HFFc6 (cell line): ENCODE results near the gene SEMA5B. TPM values are rescaled to one million over a fixed set of nuclear protein-coding genes. Genes with fewer than 3 reads are reported as not detected.

ENCODE experiments used
- DNase-seq: peaks from one replicate; pipeline ENCODE4 v3.0.0-alpha.2; 2018
- H3K27ac Mint-ChIP-seq: 2 replicates; pipeline ENCODE4 v1.8.0; 2020; ENCODE audit warnings: mild to moderate bottlenecking, mixed read lengths
- H3K27me3 Mint-ChIP-seq: 2 replicates; pipeline ENCODE4 v1.8.0; 2021; ENCODE audit warnings: mild to moderate bottlenecking, moderate library complexity, mixed read lengths; ENCODE audit not compliant: insufficient read depth
- H3K36me3 Mint-ChIP-seq: 2 replicates; pipeline ENCODE4 v1.8.0; 2021; ENCODE audit warnings: low read depth, mixed read lengths
- H3K4me1 Mint-ChIP-seq: 2 replicates; pipeline ENCODE4 v1.8.0; 2020; ENCODE audit warnings: low read depth, mixed read lengths
- H3K4me3 Mint-ChIP-seq: 2 replicates; pipeline ENCODE4 v1.8.0; 2020; ENCODE audit warnings: mild to moderate bottlenecking, moderate library complexity, mixed read lengths
- H3K9me3 Mint-ChIP-seq: 2 replicates; pipeline ENCODE4 v1.8.0; 2020; ENCODE audit warnings: mild to moderate bottlenecking, mixed read lengths
- CTCF ChIP-seq: fragments of 200-600 bp; sonication (generic); IDR thresholded peaks from 2 replicates; pipeline ENCODE4 v1.5.0; 2021; ENCODE audit warnings: antibody characterized with exemption, mild to moderate bottlenecking
- long read RNA-seq: library from polyadenylated mRNA; unstranded; transcript quantifications from one replicate; pipeline ENCODE4 v2.0.0, GENCODE V29; 2019
- total RNA-seq, 6 experiments: library from RNA; stranded (reverse); fragmentation: NEBNext Ultra II Directional; extraction: Animal tissue kit (Norgen Biotek cat#: 25700); gene quantifications; 2 replicates in 1 of 6; 3 replicates in 5 of 6; pipeline ENCODE4 v1.2.3, GENCODE V29; 2021

The SEMA5B gene
- total RNA-seq: not detected
- long read RNA-seq: 0 reads

- TF ChIP-seq CTCF: peak; percentile 41
- peak within 1 kb of the TSS; percentile 79 for H3K4me3 Mint-ChIP-seq
- no peaks in the 10 kb centered on the region for H3K9me3 Mint-ChIP-seq
- DNase-seq: no peak
- H3K4me1 Mint-ChIP-seq: peaks cover 9% of the 10 kb centered on the region
- H3K27ac Mint-ChIP-seq: no peak within 1 kb of the TSS
- no peaks in the 10 kb centered on the region for H3K36me3 Mint-ChIP-seq
- H3K27me3 Mint-ChIP-seq: peaks cover 44% of the 10 kb centered on the region
These were observed at the start of gene SEMA5B for GRCh38 chr3:123027292-123028232. Gene SEMA5B, minus strand, starts transcription at chr3:123027763. Its CDS starts 66,500 bp downstream, at chr3:122961263.

GRCh38 chr3:123076496-123077418, 49.2 kb upstream of the SEMA5B start:
- Mint-ChIP-seq H3K27ac (no peak overlapping the region), H3K4me1 (peaks cover 59% of the 10 kb centered on the region)

GRCh38 chr3:123076112-123076495, 48.5 kb upstream of the SEMA5B start:
- H3K27ac Mint-ChIP-seq: no peak overlapping the region
- peaks cover 12% of the 10 kb centered on the region for H3K36me3 Mint-ChIP-seq
- H3K4me3 Mint-ChIP-seq: no peak overlapping the region
- no peaks in the 10 kb centered on the region for H3K9me3 Mint-ChIP-seq
- no peak for TF ChIP-seq CTCF
- H3K4me1 Mint-ChIP-seq: peaks cover 52% of the 10 kb centered on the region
- no peak for DNase-seq
- H3K27me3 Mint-ChIP-seq: peaks cover 1% of the 10 kb centered on the region; the same call in 1 of the 2 replicates

More at GRCh38 chr3:123076496-123077418, 49.2 kb upstream of the SEMA5B start:
- no peak for TF ChIP-seq CTCF
- DNase-seq: no peak
- no peaks in the 10 kb centered on the region for H3K9me3 Mint-ChIP-seq
- H3K27me3 Mint-ChIP-seq: peaks cover 1% of the 10 kb centered on the region; the same call in 1 of the 2 replicates
- H3K36me3 Mint-ChIP-seq: peaks cover 15% of the 10 kb centered on the region
- H3K4me3 Mint-ChIP-seq: no peak overlapping the region

- no peak for DNase-seq
These were observed 47.8 kb upstream of the SEMA5B start for GRCh38 chr3:123075359-123075758.

More at GRCh38 chr3:123075359-123075758, 47.8 kb upstream of the SEMA5B start:
- H3K27ac Mint-ChIP-seq: no peak overlapping the region
- H3K4me3 Mint-ChIP-seq: no peak overlapping the region
- peaks cover 45% of the 10 kb centered on the region for H3K4me1 Mint-ChIP-seq
- no peaks in the 10 kb centered on the region for H3K9me3 Mint-ChIP-seq
- 0 out of 2 replicates have a peak, but pooled peaks cover 6% of the 10 kb centered on the region for H3K36me3 Mint-ChIP-seq
- no peak for TF ChIP-seq CTCF
- H3K27me3 Mint-ChIP-seq: peaks cover 1% of the 10 kb centered on the region; the same call in 1 of the 2 replicates
